ENCODE measurements around the gene LONP1. TPM values are rescaled to one million over a fixed set of nuclear protein-coding genes. Genes with fewer than 3 reads are reported as not detected.
"Not testable (repeated sequence)": the region's sequence is repeated elsewhere in the genome, so short reads cannot be mapped to it uniquely, and the experiment has no call there.

Gene LONP1
- total RNA-seq, 1 donor from 2014 or later: 74.0 TPM

DNA sequence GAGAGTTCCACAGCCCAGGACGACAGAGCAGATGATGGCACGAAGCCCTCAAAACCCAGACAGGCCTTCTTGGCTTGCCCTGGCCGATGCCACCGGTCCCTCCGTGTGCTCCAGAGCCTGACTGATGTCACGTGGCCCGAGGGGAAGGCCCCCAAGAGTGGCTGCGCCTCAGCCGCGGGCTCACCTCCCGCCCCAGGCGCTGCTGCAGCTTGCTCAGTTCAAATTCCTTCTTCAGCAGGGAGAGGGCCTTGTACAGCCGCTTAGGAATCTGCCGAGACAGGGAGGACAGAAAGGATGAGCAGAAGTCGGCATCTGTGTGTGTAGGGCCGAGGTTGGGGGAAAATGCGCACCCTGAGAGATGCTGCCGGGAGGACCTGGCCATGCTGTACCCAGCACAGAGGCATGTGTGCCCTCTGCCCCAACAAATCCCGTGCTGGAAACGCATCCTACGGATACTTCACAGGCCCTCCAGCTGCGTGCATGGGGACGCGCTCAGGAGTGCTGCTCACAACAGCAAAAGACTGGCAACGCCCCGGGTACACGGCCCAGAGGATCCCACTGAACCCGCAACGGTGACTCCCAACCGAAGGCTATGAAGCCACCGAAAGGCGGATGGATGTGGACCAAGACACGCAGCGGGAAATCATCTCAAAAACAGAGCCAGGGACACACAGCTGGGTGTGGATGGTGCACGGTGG, 12.9 kb downstream of the LONP1 start:
- H3K27me3 Mint-ChIP-seq: no peaks in the 10 kb centered on the region
- H3K36me3 Mint-ChIP-seq: peaks cover 5% of the 10 kb centered on the region
- no peaks in the 10 kb centered on the region for H3K9me3 Mint-ChIP-seq
- H3K4me1 Mint-ChIP-seq (ENCODE audit: unreplicated experiment): no peaks in the 10 kb centered on the region
- H3K27ac Mint-ChIP-seq: no peak overlapping the region
- no peak for TF ChIP-seq CTCF (conservative IDR thresholded peaks at IDR 0.05)
- no peak overlapping the region for H3K4me3 Mint-ChIP-seq
- no peak for DNase-seq (ENCODE audit: extremely low spot score, unreplicated experiment)

GRCh38 chr19:5705552-5705951, 14.4 kb downstream of the LONP1 start:
- peaks cover 5% of the 10 kb centered on the region for H3K36me3 Mint-ChIP-seq
- H3K4me1 Mint-ChIP-seq (ENCODE audit: unreplicated experiment): no peaks in the 10 kb centered on the region
- no peaks in the 10 kb centered on the region for H3K9me3 Mint-ChIP-seq
- no peaks in the 10 kb centered on the region for H3K27me3 Mint-ChIP-seq
- no peak for TF ChIP-seq CTCF (conservative IDR thresholded peaks at IDR 0.05)
- H3K27ac Mint-ChIP-seq: no peak overlapping the region
- no peak overlapping the region for H3K4me3 Mint-ChIP-seq
- no peak for DNase-seq (ENCODE audit: extremely low spot score, unreplicated experiment)

GRCh38 chr19:5703819-5704818, 15.8 kb downstream of the LONP1 start:
- Mint-ChIP-seq H3K9me3 (no peaks in the 10 kb centered on the region), H3K27me3 (no peaks in the 10 kb centered on the region), H3K4me1 (ENCODE audit: unreplicated experiment) (no peaks in the 10 kb centered on the region), H3K36me3 (peaks cover 5% of the 10 kb centered on the region), H3K27ac (no peak overlapping the region), H3K4me3 (no peak overlapping the region)
- TF ChIP-seq CTCF (conservative IDR thresholded peaks at IDR 0.05): no peak
- DNase-seq (ENCODE audit: extremely low spot score, unreplicated experiment): no peak

DNA sequence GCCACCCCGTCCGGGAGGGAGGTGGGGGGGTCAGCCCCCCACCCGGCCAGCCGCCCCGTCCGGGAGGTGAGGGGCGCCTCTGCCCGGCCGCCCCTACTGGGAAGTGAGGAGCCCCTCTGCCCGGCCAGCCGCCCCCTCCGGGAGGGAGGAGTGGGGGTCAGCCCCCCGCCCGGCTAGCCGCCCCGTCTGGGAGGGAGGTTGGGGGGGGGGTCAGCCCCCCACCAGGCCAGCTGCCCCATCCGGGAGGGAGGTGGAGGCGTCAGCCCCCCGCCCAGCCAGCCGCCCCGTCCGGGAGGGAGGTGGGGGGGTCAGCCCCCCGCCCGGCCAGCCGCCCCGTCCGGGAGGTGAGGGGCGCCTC, 17.9 kb downstream of the LONP1 start:
- H3K27me3 Mint-ChIP-seq; H3K27ac Mint-ChIP-seq; DNase-seq (ENCODE audit: extremely low spot score, unreplicated experiment); H3K4me1 Mint-ChIP-seq (ENCODE audit: unreplicated experiment); H3K36me3 Mint-ChIP-seq; H3K4me3 Mint-ChIP-seq; H3K9me3 Mint-ChIP-seq: not testable (repeated sequence)

- no peak overlapping the region for H3K27ac Mint-ChIP-seq
- no peak for TF ChIP-seq CTCF (conservative IDR thresholded peaks at IDR 0.05)
- peaks cover 5% of the 10 kb centered on the region for H3K36me3 Mint-ChIP-seq
- DNase-seq (ENCODE audit: extremely low spot score, unreplicated experiment): no peak
- no peaks in the 10 kb centered on the region for H3K27me3 Mint-ChIP-seq
- no peaks in the 10 kb centered on the region for H3K4me1 Mint-ChIP-seq (ENCODE audit: unreplicated experiment)
- no peak overlapping the region for H3K4me3 Mint-ChIP-seq
- no peaks in the 10 kb centered on the region for H3K9me3 Mint-ChIP-seq
Measured at GRCh38 chr19:5700455-5701092, 19.4 kb downstream of the LONP1 start.

Data from type B pancreatic cell (in vitro differentiated cells).